Ovary (tissue), 3 donors: Measurements from ENCODE around the gene HMX2.

Experiments
- CTCF ChIP-seq, 3 donors: fragments of 450-650 bp in 2 of 3; fragments of 200-600 bp in 1 of 3; IDR thresholded peaks; one replicate each; pipeline versions ENCODE4 v1.5.1 to v1.8.0; 2016 to 2022; ENCODE audit warnings: antibody characterized with exemption in 3 of 3, mild to moderate bottlenecking in 1 of 3
- POLR2A ChIP-seq: fragments of 450-650 bp; IDR thresholded peaks from one replicate; pipeline ENCODE4 v1.6.1; 2017; ENCODE audit warnings: antibody characterized with exemption, mild to moderate bottlenecking, moderate library complexity
- donor health status: DM: no; HTN: no; CAD: no.

GRCh38 chr10:123149568-123150270, 1.8 kb downstream of the HMX2 start:
- TF ChIP-seq CTCF (IDR thresholded peaks at IDR 0.05) = no peak
- no peak for TF ChIP-seq POLR2A
